CD4-positive, alpha-beta T cell treated with Interleukin-4 for 4 hours (primary cell): ENCODE results near the gene HOXD8.

Experiments
- DNase-seq: peaks from one replicate; pipeline ENCODE4 v3.0.0-alpha.2; 2020

The HOXD8 gene

GRCh38 chr2:176091329-176092258, 37.9 kb upstream of the HOXD8 start:
- no peak for DNase-seq

DNA sequence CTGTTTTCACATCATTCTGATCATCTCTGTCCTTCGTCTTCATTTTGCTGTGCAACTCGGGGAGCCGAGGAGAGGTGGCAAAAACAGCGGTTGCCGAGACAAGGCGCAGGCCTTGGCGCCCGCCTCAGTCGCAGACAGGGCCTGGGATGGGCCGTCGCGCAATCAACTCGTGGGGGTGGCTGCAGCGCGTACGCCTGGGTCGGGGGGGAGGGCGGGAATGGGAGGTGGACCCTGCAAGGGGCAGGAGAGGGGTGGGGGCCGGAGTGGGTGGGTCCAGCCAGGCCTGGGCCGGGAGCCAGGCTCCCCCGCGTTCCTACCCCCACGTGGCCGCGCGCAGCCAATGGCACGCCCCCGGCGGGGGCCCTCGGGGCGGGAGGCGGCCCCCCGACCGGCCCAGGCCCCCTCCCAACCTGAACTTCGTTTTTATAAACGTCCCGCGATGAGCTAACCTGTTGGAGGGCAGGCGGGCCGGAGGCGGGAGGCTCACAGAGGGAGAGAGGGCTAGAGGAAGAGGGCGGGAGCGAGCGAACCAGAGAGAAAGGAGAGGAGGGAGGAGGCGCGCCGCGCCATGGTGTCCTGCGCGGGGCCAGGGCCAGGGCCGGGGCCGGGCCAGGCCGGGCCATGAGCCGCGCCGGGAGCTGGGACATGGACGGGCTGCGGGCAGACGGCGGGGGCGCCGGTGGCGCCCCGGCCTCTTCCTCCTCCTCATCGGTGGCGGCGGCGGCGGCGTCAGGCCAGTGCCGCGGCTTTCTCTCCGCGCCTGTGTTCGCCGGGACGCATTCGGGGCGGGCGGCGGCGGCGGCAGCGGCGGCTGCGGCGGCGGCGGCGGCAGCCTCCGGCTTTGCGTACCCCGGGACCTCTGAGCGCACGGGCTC, 37.0 kb upstream of the HOXD8 start, which contains the start of gene HOXD13:
HOXD13 (plus strand) TSS at position 452 of the 875 bp plus-strand sequence; CDS start at position 622, 170 bp downstream.
- no peak for DNase-seq

GRCh38 chr2:176093145-176093897, 36.2 kb upstream of the HOXD8 start:
- DNase-seq = no peak

GRCh38 chr2:176093898-176094249, 35.6 kb upstream of the HOXD8 start:
- DNase-seq = no peak

GRCh38 chr2:176094349-176094748, 35.2 kb upstream of the HOXD8 start:
- no peak for DNase-seq

- no peak for DNase-seq
These were observed 34.1 kb upstream of the HOXD8 start for GRCh38 chr2:176095421-176095820.

DNA sequence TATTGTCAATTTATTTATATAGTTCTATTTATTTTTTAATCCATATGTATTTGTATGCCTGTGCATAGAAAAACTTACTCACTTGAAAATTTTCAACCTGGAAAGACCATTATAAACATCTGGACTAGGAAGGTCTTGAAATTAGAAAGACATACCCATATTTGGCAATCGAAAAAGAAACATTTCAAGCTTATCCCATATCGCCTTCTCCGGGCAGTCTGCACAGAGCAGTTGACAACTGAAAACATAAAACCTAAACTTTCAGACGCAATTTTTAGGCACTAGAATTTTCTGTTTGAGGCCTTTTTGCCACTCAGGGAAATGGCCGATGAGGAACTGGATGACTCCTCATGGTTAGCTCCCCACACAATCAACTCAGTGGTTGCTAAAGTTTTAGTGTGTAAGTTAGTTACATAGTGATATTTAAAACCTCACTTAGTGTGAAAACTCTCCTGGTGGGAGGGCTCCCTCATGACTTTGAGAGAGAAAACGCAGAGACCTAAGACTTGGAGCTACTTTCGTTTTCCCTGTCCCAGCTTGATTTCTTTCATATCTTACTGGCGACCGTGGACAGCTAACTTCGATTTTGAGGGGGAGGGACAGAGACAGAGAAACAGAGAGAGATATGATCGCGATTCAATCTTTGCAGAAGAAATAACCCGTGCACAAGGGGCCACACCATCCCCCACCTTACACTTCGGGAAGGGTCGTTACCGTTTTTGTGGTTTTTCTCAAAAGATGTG, 33.1 kb upstream of the HOXD8 start:
- DNase-seq = no peak

DNA sequence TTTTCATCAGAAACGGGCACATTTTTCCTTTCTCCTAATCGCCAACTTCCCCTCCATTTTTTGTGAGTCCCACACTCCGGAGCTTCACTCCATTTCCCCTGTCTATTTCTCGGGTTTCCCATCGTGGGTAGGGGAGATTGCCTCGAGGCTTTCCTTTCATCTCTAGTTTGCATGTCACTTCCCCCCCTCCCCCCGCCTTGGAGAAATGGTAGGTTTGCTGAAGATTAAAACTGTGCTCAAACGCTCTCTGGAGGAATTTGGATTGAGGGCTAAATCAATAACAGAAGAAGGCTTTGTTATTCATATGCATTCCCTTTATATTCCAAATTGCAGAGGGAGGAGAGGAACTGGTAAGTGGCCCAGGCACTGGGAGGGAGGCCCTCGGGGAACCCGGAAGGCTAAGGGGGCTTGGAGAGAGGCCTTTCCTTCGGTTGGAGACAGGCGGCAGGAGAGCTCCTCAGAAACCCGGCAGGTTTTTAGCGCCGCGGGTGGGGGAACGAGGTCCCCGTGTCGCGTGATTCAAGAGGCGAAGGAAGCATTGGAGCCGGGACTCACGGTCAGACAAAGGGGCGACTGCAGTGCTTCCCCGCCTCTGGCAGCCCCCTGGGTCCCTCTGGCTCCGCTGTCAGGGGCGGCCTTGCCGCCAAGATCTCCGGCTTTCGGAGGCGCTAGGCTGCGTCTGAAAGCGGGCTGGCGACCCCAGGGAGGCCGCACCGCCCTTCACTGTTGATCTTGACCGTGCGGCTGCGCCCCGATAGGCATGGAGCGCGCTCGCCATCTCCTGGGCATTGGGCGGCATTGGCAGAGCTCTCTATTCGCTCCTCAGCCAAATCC, 32.3 kb upstream of the HOXD8 start:
- peak; percentile 49 for DNase-seq

DNA sequence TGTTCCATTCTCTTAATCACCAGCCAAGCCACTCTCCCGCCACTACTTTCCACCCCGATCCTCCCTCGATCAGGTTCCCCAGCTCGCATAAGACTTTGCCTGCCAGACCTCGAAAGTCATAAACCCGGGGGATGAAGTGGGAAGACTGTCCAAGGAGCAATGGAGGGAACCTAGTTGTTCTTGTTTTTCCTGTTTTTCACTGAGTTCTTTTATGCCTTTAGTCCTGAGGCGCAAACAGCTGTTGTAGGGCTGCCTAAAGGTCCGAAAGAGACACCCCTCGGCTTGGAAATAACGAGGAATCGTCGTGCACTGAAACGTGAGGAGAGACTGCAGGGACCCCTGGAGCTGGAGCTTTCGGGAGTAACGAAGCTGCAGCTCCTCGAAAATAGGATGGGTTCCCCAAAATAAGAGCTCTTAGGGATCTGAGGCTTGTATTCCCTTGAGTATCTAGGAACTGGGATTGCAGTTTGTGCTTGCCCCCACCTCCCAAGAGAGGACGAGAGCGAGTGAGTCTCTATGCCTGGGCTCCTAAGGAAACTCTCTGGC, 31.6 kb upstream of the HOXD8 start:
- DNase-seq = no peak

- no peak for DNase-seq
These were observed 30.9 kb upstream of the HOXD8 start for GRCh38 chr2:176098366-176099158.

- DNase-seq = no peak
These were observed 30.3 kb upstream of the HOXD8 start for GRCh38 chr2:176099159-176099727.

DNA sequence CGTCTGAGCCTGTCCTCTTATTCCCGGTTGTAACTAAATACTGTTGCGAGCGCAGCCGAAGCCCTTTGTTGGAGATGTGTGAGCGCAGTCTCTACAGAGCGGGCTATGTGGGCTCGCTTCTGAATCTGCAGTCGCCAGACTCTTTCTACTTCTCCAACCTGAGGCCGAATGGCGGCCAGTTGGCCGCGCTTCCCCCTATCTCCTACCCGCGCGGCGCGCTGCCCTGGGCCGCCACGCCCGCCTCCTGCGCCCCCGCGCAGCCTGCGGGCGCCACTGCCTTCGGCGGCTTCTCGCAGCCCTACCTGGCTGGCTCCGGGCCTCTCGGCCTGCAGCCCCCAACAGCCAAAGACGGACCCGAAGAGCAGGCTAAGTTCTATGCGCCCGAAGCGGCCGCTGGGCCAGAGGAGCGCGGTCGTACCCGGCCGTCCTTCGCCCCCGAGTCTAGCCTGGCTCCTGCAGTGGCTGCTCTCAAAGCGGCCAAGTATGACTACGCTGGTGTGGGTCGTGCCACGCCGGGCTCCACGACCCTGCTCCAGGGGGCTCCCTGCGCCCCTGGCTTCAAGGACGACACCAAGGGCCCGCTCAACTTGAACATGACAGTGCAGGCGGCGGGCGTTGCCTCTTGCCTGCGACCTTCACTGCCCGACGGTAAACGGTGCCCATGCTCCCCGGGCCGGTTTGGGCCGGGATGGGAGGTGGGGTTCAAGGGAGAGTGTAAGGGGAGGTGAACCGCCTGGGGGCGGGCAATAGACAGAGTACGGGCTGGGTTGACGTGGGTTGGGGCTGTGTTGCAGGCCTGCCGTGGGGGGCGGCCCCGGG, 29.6 kb upstream of the HOXD8 start, which contains the start of gene HOXD12:
HOXD12 (plus strand) TSS at position 68 of the 819 bp plus-strand sequence; CDS start at position 75, 7 bp downstream.
- no peak for DNase-seq

- DNase-seq = no peak
These were observed 28.9 kb upstream of the HOXD8 start for GRCh38 chr2:176100547-176101140.

- no peak for DNase-seq
These were observed 28.2 kb upstream of the HOXD8 start for GRCh38 chr2:176101216-176101830.

- DNase-seq = no peak
These were observed 27.7 kb upstream of the HOXD8 start for GRCh38 chr2:176101842-176102241.

DNA sequence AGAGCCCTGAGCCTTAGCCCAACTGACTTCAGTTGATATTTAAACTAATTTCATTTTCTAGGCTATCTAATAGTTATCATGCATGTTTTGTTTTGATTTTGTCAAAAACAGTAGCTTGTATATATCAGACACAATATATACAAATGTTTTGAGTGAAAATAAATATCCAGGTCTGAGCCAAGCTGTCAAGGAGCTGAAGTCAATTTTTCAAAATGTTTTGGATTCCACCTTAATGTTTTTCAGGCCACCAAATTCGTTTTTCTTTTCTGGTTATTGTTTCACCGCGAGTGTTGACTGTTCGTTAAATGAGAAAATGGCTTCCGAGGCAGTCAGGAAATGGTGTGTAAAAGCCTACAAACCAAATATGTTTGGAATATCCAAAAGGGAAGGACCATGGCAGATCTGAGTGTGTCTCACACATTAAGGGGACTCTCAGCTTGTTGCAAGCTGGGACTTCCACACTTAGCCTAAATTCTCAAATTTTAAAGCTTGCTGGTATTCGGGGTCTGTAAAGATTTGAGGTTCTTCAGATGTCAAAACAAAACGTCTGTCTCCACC, 27.1 kb upstream of the HOXD8 start:
- no peak for DNase-seq

DNA sequence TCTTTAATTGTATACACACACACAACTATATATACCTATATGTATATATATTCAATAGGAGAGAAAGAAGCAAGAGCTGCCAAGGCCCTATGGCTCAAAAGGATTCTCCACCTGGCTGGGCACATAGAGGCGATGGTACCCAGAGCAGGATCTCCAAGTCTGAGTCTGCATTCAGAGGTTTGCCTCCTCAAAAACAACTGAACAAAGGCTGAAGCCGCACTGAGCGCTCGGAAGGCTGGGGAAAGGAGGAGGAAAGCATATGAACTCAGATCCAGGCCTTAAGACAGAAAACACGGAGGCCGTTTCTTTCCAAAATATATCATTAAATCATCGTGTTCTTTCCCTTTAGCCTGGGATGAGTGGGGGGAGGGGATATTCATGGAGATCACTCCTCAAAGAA, 26.3 kb upstream of the HOXD8 start:
- DNase-seq = no peak
